IMR-90 (cell line): Measurements from ENCODE around the gene SELENOM. TPM values are rescaled to one million over a fixed set of nuclear protein-coding genes. Genes with fewer than 3 reads are reported as not detected.

ENCODE experiments used
- ATAC-seq: fragments of 200-7000 bp; cut with Tn5 transposase; 2 replicates; pipeline ENCODE4 v1.9.1; 2020; ENCODE audit warnings: low read depth, mild to moderate bottlenecking, moderate library complexity
- BruUV-seq: library from RNA; stranded (reverse); fragments of 400-500 nt; replicated peaks from 2 replicates; lab custom pipeline; 2021; lab: Mats Ljungman, UMichigan
- CTCF ChIA-PET: fragments of 300-600 bp; formaldehyde crosslinking; extraction: SDS; loops from one replicate; lab custom pipeline; 2021; ENCODE audit warnings: antibody characterized with exemption; lab: Yijun Ruan, JAX
- POLR2A ChIA-PET: fragments of 300-600 bp; sonication (Branson Sonifier 250); formaldehyde crosslinking; loops from one replicate; lab custom pipeline; 2022; ENCODE audit warnings: antibody characterized with exemption; ENCODE audit not compliant: unreplicated experiment; lab: Charles Lee
- DNase-seq: peaks from one replicate; pipeline ENCODE4 v3.0.0; 2013
- H2AFZ ChIP-seq: replicated peaks from 2 replicates; pipeline ENCODE3; 2013; ENCODE audit warnings: low read length, mild to moderate bottlenecking; ENCODE audit not compliant: poor library complexity
- H2AK5ac ChIP-seq: 2 replicates; pipeline ENCODE4 v1.6.1; 2013; ENCODE audit warnings: low read depth, low read length, inconsistent platforms
- H2AK9ac ChIP-seq: replicated peaks from 2 replicates; pipeline ENCODE3; 2013; ENCODE audit warnings: mild to moderate bottlenecking, low read depth, low read length, moderate library complexity; ENCODE audit not compliant: poor library complexity
- H2BK120ac ChIP-seq: 2 replicates; pipeline ENCODE4 v1.6.1; 2013; ENCODE audit warnings: low read depth, low read length, inconsistent platforms
- H2BK15ac ChIP-seq: 3 replicates; pipeline ENCODE4 v1.6.1; 2013; ENCODE audit warnings: low read depth, low read length, inconsistent platforms
- H2BK20ac ChIP-seq: 2 replicates; pipeline ENCODE4 v1.6.1; 2013; ENCODE audit warnings: low read depth, mild to moderate bottlenecking, inconsistent platforms, low read length, moderate library complexity
- H2BK5ac ChIP-seq: 2 replicates; pipeline ENCODE4 v1.6.1; 2013; ENCODE audit warnings: mild to moderate bottlenecking, low read depth, low read length, inconsistent platforms; ENCODE audit not compliant: poor library complexity, severe bottlenecking
- H3K14ac ChIP-seq: replicated peaks from 2 replicates; pipeline ENCODE4 v1.6.1; 2013; ENCODE audit warnings: low read depth, low read length, inconsistent platforms
- H3K18ac ChIP-seq: 2 replicates; pipeline ENCODE4 v1.6.1; 2013; ENCODE audit warnings: low read depth, low read length, control low read depth
- H3K23ac ChIP-seq: 2 replicates; pipeline ENCODE4 v1.6.1; 2013; ENCODE audit warnings: low read depth, low read length, inconsistent platforms
- H3K27ac ChIP-seq: 2 replicates; pipeline ENCODE4 v1.5.1; 2013; ENCODE audit warnings: mild to moderate bottlenecking, control low read depth, low read length; ENCODE audit not compliant: insufficient read depth
- H3K27me3 ChIP-seq: 2 replicates; pipeline ENCODE4 v1.6.1; 2013; ENCODE audit warnings: low read length; ENCODE audit not compliant: control insufficient read depth, insufficient read depth
- H3K36me3 ChIP-seq: 2 replicates; pipeline ENCODE4 v1.6.1; 2013; ENCODE audit warnings: low read length, mixed read lengths; ENCODE audit not compliant: control insufficient read depth, insufficient read depth
- H3K4ac ChIP-seq: 2 replicates; pipeline ENCODE4 v1.6.1; 2013; ENCODE audit warnings: low read depth, low read length, inconsistent platforms
- H3K4me1 ChIP-seq: 2 replicates; pipeline ENCODE4 v1.6.1; 2013; ENCODE audit warnings: low read length, mixed read lengths; ENCODE audit not compliant: control insufficient read depth, insufficient read depth
- H3K4me2 ChIP-seq: 2 replicates; pipeline ENCODE4 v1.6.1; 2013; ENCODE audit warnings: low read depth, mild to moderate bottlenecking, control low read depth, low read length, moderate library complexity
- H3K4me3 ChIP-seq: 2 replicates; pipeline ENCODE4 v1.5.1; 2013; ENCODE audit warnings: low read depth, mild to moderate bottlenecking, control low read depth, low read length, moderate library complexity; ENCODE audit not compliant: insufficient read depth
- H3K56ac ChIP-seq: 2 replicates; pipeline ENCODE4 v1.6.1; 2013; ENCODE audit warnings: low read length, inconsistent platforms; ENCODE audit not compliant: insufficient read depth; ENCODE audit errors: extremely low read depth
- H3K79me1 ChIP-seq, 2 experiments: 2 replicates each; pipeline ENCODE4 v1.6.1; 2013; ENCODE audit warnings: low read length in 2 of 2, inconsistent platforms in 1 of 2, low read depth in 1 of 2
- H3K9ac ChIP-seq: 2 replicates; pipeline ENCODE4 v1.6.1; 2013; ENCODE audit warnings: low read depth, low read length, control low read depth
- H3K9me1 ChIP-seq: 2 replicates; pipeline ENCODE4 v1.6.1; 2013; ENCODE audit warnings: low read length, inconsistent platforms; ENCODE audit not compliant: insufficient read depth
- H3K9me3 ChIP-seq: 2 replicates; pipeline ENCODE4 v1.6.1; 2013; ENCODE audit warnings: low read length; ENCODE audit not compliant: control insufficient read depth, insufficient read depth
- H4K20me1 ChIP-seq: 2 replicates; pipeline ENCODE4 v1.6.1; 2013; ENCODE audit warnings: low read length, inconsistent platforms; ENCODE audit not compliant: insufficient read depth
- H4K5ac ChIP-seq: 2 replicates; pipeline ENCODE4 v1.6.1; 2013; ENCODE audit warnings: mild to moderate bottlenecking, low read depth, low read length, control low read depth
- H4K8ac ChIP-seq, 2 experiments: 2 replicates each; pipeline ENCODE4 v1.6.1; 2013; ENCODE audit warnings: low read depth in 2 of 2, low read length in 2 of 2, control low read depth in 1 of 2, inconsistent platforms in 1 of 2
- H4K91ac ChIP-seq: 2 replicates; pipeline ENCODE4 v1.6.1; 2013; ENCODE audit warnings: low read depth, low read length, inconsistent platforms; ENCODE audit not compliant: insufficient read depth
- BHLHE40 ChIP-seq: fragments of 150-350 bp; IDR thresholded peaks from 2 replicates; pipeline ENCODE4 v1.6.1; 2016; ENCODE audit warnings: mild to moderate bottlenecking, low read depth, low read length
- ELK1 ChIP-seq: fragments of 150-350 bp; IDR thresholded peaks from 2 replicates; pipeline ENCODE4 v1.6.1; 2016; ENCODE audit warnings: low read depth, mild to moderate bottlenecking, low read length, moderate library complexity, borderline replicate concordance
- FOS ChIP-seq: fragments of 150-350 bp; IDR thresholded peaks from 2 replicates; pipeline ENCODE4 v1.6.1; 2016; ENCODE audit warnings: low read depth, low read length
- MAFK ChIP-seq: IDR thresholded peaks from 2 replicates; pipeline ENCODE4 v1.6.1; 2012; ENCODE audit warnings: low read depth, low read length, improper control_type of control experiment
- POLR2A ChIP-seq: IDR thresholded peaks from 2 replicates; pipeline ENCODE4 v1.6.1; 2012; ENCODE audit warnings: mild to moderate bottlenecking, low read depth, low read length
- RFX5 ChIP-seq: IDR thresholded peaks from 2 replicates; pipeline ENCODE4 v1.8.0; 2012; ENCODE audit warnings: low read depth, mild to moderate bottlenecking, low read length, moderate library complexity
- WGBS, 2 experiments: methylation state at CpG; one replicate each; pipeline versions ENCODE4 v1.1.5 to v1.1.7; 2013; ENCODE audit warnings: missing lambda C conversion rate in 2 of 2; ENCODE audit not compliant: insufficient read length in 1 of 2; ENCODE audit errors: extremely low coverage in 2 of 2; 5-methylcytosine and 5-hydroxymethylcytosine counted together
- dilution Hi-C: fragments of 300-500 bp; cut with HindIII; formaldehyde crosslinking; loops from one replicate; pipeline ENCODE4 v1.14.3; 2018; ENCODE audit warnings: low sequenced_read_pairs; ENCODE audit not compliant: unreplicated experiment
- in situ Hi-C: fragments of 300-500 bp; cut with MboI; formaldehyde crosslinking; loops from 3 replicates; pipeline ENCODE4 v1.14.3; 2019; ENCODE audit warnings: low sequenced_read_pairs, inconsistent platforms, mixed read lengths
- intact Hi-C: fragments of 100-400 bp; cut with micrococcal nuclease; formaldehyde crosslinking; loops from 2 replicates; pipeline ENCODE4 v1.10.0; 2022
- polyA plus RNA-seq, 3 experiments: library from polyadenylated mRNA; depleted of rRNA; stranded (reverse); fragments of >200 nt; gene quantifications; 2 replicates each; pipeline ENCODE4 v1.2.3, GENCODE V29; 2012; ENCODE audit warnings: low replicate concordance in 1 of 3
- total RNA-seq: library from RNA; depleted of rRNA; stranded (reverse); fragments of >200 nt; gene quantifications from 2 replicates; pipeline ENCODE4 v1.2.3, GENCODE V29; 2012

SELENOM gene
- total and polyA plus RNA-seq, 2 of the 4 experiments (the other 2 are of a cell fraction), result 46.2 to 270 TPM

GRCh38 chr22:31142285-31142684 lies 34.9 kb upstream of the SELENOM start:
- H2BK20ac ChIP-seq, result no peak overlapping the region
- no peak overlapping the region for H2BK120ac ChIP-seq
- no peak overlapping the region for H3K9ac ChIP-seq
- intact Hi-C loops, result no loop called here
- H2AFZ ChIP-seq, result no peak overlapping the region
- dilution Hi-C loops, result no loop called here
- ATAC-seq (no peak), DNase-seq (no peak)
- no peaks in the 10 kb centered on the region for H3K4me1 ChIP-seq
- no peak overlapping the region for H4K8ac ChIP-seq
- H2AK5ac ChIP-seq, result no peak overlapping the region
- H3K4me3 ChIP-seq, result no peak overlapping the region
- no peaks in the 10 kb centered on the region for H3K36me3 ChIP-seq
- no peak overlapping the region for H4K5ac ChIP-seq
- no peaks in the 10 kb centered on the region for H4K20me1 ChIP-seq
- H2AK9ac ChIP-seq, result peak overlapping the region; percentile 19
- H2BK15ac ChIP-seq, result no peak overlapping the region
- in situ Hi-C loops, result no loop called here
- BruUV-seq, result no TSS peak
- no peak overlapping the region for H3K56ac ChIP-seq
- WGBS, 2 experiments, result 100% methylated on average over 1 of the region's 4 CpGs; no CpG with 5 or more reads in 1 of the 2 experiments
- peaks cover 28% of the 10 kb centered on the region for H3K27me3 ChIP-seq
- no peak overlapping the region for H3K27ac ChIP-seq
- no peak overlapping the region; the same call in 1 of the 2 replicates for H3K4ac ChIP-seq
- 0 out of 2 replicates have a peak, but pooled peaks cover 5% of the 10 kb centered on the region for H3K9me1 ChIP-seq
- no peak overlapping the region for H3K4me2 ChIP-seq
- ChIA-PET CTCF (interaction anchor here (1.1 kb wide), 1 partner anchor 35 kb away, joined by 3 read pairs; the partner anchor contains the start of gene SELENOM), POLR2A (no interaction called here)
- H3K18ac ChIP-seq, result no peak overlapping the region
- no peak overlapping the region for H3K23ac ChIP-seq
- TF ChIP-seq POLR2A (no peak), RFX5 (no peak), ELK1 (no peak), FOS (no peak), MAFK (no peak), BHLHE40 (no peak)
- no peak overlapping the region for H2BK5ac ChIP-seq
- no peak overlapping the region for H3K14ac ChIP-seq
- peaks cover 4% of the 10 kb centered on the region; the same call in 1 of the 2 replicates for H3K9me3 ChIP-seq
- no peak overlapping the region for H4K91ac ChIP-seq
- H3K79me1 ChIP-seq, result no peaks in the 10 kb centered on the region
